GM23338 (cell line): ENCODE data around the gene TCHHL1. TPM values are rescaled to one million over a fixed set of nuclear protein-coding genes. Genes with fewer than 3 reads are reported as not detected.

Experiments used
- ATAC-seq: fragments of 200-7000 bp; cut with Tn5 transposase; 3 replicates; pipeline ENCODE4 v1.9.1; 2020
- DNase-seq: peaks from one replicate; pipeline ENCODE4 v3.0.0-alpha.2; 2015; ENCODE audit warnings: low spot score
- H2AFZ ChIP-seq: fragments of 200-600 bp; sonication (generic); 2 replicates; pipeline ENCODE4 v1.8.0; 2016; ENCODE audit warnings: antibody characterized with exemption, mild to moderate bottlenecking, moderate library complexity
- H3F3A ChIP-seq: fragments of 200-600 bp; sonication (generic); replicated peaks from 2 replicates; pipeline ENCODE4 v1.8.0; 2017; ENCODE audit warnings: antibody characterized with exemption, mixed run types, low read depth
- H3K27ac ChIP-seq: fragments of 200-600 bp; sonication (generic); 2 replicates; pipeline ENCODE4 v1.6.1; 2016; ENCODE audit warnings: low read depth
- H3K27me3 ChIP-seq: fragments of 200-600 bp; sonication (generic); 2 replicates; pipeline ENCODE4 v1.8.0; 2016; ENCODE audit warnings: mild to moderate bottlenecking, mixed run types, moderate library complexity; ENCODE audit not compliant: insufficient read depth
- H3K36me3 ChIP-seq: fragments of 200-600 bp; sonication (generic); 2 replicates; pipeline ENCODE4 v1.8.0; 2016; ENCODE audit warnings: mild to moderate bottlenecking; ENCODE audit not compliant: insufficient read depth
- H3K4me1 ChIP-seq: fragments of 200-600 bp; sonication (generic); 2 replicates; pipeline ENCODE4 v1.8.0; 2016; ENCODE audit warnings: mild to moderate bottlenecking, moderate library complexity; ENCODE audit not compliant: insufficient read depth
- H3K4me2 ChIP-seq: fragments of 200-600 bp; sonication (generic); 2 replicates; pipeline ENCODE4 v1.7.1; 2017; ENCODE audit warnings: mixed run types
- H3K4me3 ChIP-seq: fragments of 200-600 bp; sonication (generic); 2 replicates; pipeline ENCODE4 v1.6.1; 2016; ENCODE audit warnings: mixed run types
- H3K79me2 ChIP-seq: fragments of 200-600 bp; sonication (generic); replicated peaks from 2 replicates; pipeline ENCODE4 v1.8.0; 2017; ENCODE audit warnings: mild to moderate bottlenecking; ENCODE audit not compliant: insufficient read depth
- H3K9me2 ChIP-seq: fragments of 200-600 bp; sonication (generic); 2 replicates; pipeline ENCODE4 v1.8.0; 2017; ENCODE audit not compliant: insufficient read depth
- H4K20me1 ChIP-seq: fragments of 200-600 bp; sonication (generic); replicated peaks from 2 replicates; pipeline ENCODE4 v1.8.0; 2017; ENCODE audit warnings: mild to moderate bottlenecking; ENCODE audit not compliant: insufficient read depth
- H3K27ac Mint-ChIP-seq: 2 replicates; pipeline ENCODE4 v1.8.0; 2020; ENCODE audit warnings: inconsistent platforms, mild to moderate bottlenecking, moderate library complexity, mixed read lengths
- H3K27me3 Mint-ChIP-seq: 3 replicates; pipeline ENCODE4 v1.8.0; 2022; ENCODE audit warnings: low read depth, mild to moderate bottlenecking, moderate library complexity, mixed read lengths, inconsistent platforms; ENCODE audit not compliant: insufficient read depth, poor library complexity
- H3K36me3 Mint-ChIP-seq: 3 replicates; pipeline ENCODE4 v1.8.0; 2021; ENCODE audit warnings: low read depth, mild to moderate bottlenecking, inconsistent platforms, moderate library complexity, mixed read lengths
- H3K4me1 Mint-ChIP-seq: 3 replicates; pipeline ENCODE4 v1.8.0; 2020; ENCODE audit warnings: mild to moderate bottlenecking, inconsistent platforms, mixed read lengths
- H3K4me3 Mint-ChIP-seq: 3 replicates; pipeline ENCODE4 v1.8.0; 2021; ENCODE audit warnings: moderate library complexity, mild to moderate bottlenecking, inconsistent platforms, mixed read lengths
- H3K9me3 Mint-ChIP-seq: 3 replicates; pipeline ENCODE4 v1.8.0; 2020; ENCODE audit warnings: moderate library complexity, mild to moderate bottlenecking, inconsistent platforms, mixed read lengths
- CREB1 ChIP-seq: fragments of 250-450 bp; sonication (Bioruptor Pico); IDR thresholded peaks from 2 replicates; pipeline ENCODE4 v1.5.0; 2020; ENCODE audit warnings: low read depth, mild to moderate bottlenecking, moderate library complexity
- EZH2 ChIP-seq: fragments of 200-600 bp; sonication (generic); IDR thresholded peaks from one replicate; pipeline ENCODE4 v1.8.0; 2017; ENCODE audit warnings: antibody characterized with exemption, mild to moderate bottlenecking, low read depth; ENCODE audit not compliant: unreplicated experiment
- EZH2phosphoT487 ChIP-seq: fragments of 200-600 bp; sonication (generic); IDR thresholded peaks from one replicate; pipeline ENCODE4 v1.8.1; 2018; ENCODE audit warnings: antibody characterized with exemption; ENCODE audit not compliant: unreplicated experiment
- JUNB ChIP-seq: IDR thresholded peaks from one replicate; pipeline ENCODE4 v1.6.1; 2016; ENCODE audit warnings: antibody characterized with exemption; ENCODE audit not compliant: unreplicated experiment
- NANOG ChIP-seq: IDR thresholded peaks from 2 replicates; pipeline ENCODE4 v1.6.1; 2016; ENCODE audit warnings: antibody characterized with exemption, borderline replicate concordance
- REST ChIP-seq: IDR thresholded peaks from one replicate; pipeline ENCODE4 v1.6.1; 2018; ENCODE audit warnings: antibody characterized with exemption; ENCODE audit not compliant: unreplicated experiment
- STAT1 ChIP-seq: IDR thresholded peaks from one replicate; pipeline ENCODE4 v1.6.1; 2016; ENCODE audit warnings: antibody characterized with exemption; ENCODE audit not compliant: unreplicated experiment
- ZNF114 ChIP-seq: fragments of 250-450 bp; sonication (Bioruptor Pico); IDR thresholded peaks from 2 replicates; pipeline ENCODE4 v1.5.0; 2020; ENCODE audit warnings: mild to moderate bottlenecking, moderate library complexity
- polyA plus RNA-seq: library from polyadenylated mRNA; unstranded; fragments of >200 nt; fragmentation: Nextera tagmentation; extraction: Ambion mirVana; gene quantifications from 2 replicates; pipeline ENCODE4 v1.2.1, GENCODE V29; 2016
- total RNA-seq: library from RNA; depleted of rRNA; stranded (reverse); fragments of >200 nt; shearing (Covaris generic); gene quantifications from 2 replicates; pipeline ENCODE4 v1.2.3, GENCODE V29; 2014

TCHHL1 gene
- total and polyA plus RNA-seq, 2 experiments from 2014 or later, result not detected

DNA sequence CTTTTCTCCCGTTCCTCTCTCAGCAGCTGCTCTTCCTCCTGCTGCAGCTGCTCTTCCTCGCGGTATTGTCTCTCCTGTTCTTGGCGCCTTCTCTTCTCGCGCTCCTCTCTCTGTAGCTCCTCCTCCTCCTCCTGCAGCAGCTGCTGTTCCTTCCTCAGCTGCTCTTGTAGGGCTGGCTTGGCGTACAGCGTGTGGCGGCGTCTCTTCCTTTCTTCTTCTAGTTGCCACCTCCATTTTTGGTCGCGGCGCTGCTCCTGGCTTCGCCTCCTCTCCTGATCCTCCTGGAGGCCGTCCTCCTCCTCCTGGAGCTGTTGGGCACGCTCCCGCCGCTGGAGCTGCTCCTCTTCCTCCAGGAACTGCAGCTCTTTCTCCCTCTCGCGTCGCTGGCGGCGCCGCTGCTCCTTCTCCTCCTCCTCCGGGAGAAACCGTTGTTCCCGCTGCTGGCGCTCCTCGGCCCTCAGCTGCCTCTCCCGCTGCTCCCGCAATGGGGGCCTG, 21.5 kb upstream of the TCHHL1 start:
- Histone ChIP-seq H4K20me1 (no peaks in the 10 kb centered on the region), H3K4me1 (peaks cover 16% of the 10 kb centered on the region), H2AFZ (peak overlapping the region; percentile 94), H3K79me2 (no peaks in the 10 kb centered on the region), H3K27me3 (peaks cover 100% of the 10 kb centered on the region), H3K4me3 (peak overlapping the region; percentile 59), H3F3A (peaks cover 51% of the 10 kb centered on the region), H3K4me2 (peak overlapping the region; percentile 88), H3K36me3 (no peaks in the 10 kb centered on the region), H3K27ac (no peak overlapping the region), H3K9me2 (no peaks in the 10 kb centered on the region)
- Mint-ChIP-seq H3K4me1 (peaks cover 6% of the 10 kb centered on the region; the same call in 2 of the 3 replicates), H3K36me3 (peaks cover 4% of the 10 kb centered on the region; the same call in 1 of the 3 replicates), H3K9me3 (no peaks in the 10 kb centered on the region; the same call in 2 of the 3 replicates), H3K27ac (no peak overlapping the region), H3K27me3 (no peaks in the 10 kb centered on the region), H3K4me3 (no peak overlapping the region)
- peak; percentile 64 for DNase-seq
- peak; percentile 14 for ATAC-seq
- no peak for TF ChIP-seq STAT1
- TF ChIP-seq NANOG, result no peak
- no peak for TF ChIP-seq CREB1
- TF ChIP-seq EZH2, result peak; percentile 71
- no peak for TF ChIP-seq ZNF114 (CRISPR knock-in tag)
- TF ChIP-seq REST, result no peak

DNA sequence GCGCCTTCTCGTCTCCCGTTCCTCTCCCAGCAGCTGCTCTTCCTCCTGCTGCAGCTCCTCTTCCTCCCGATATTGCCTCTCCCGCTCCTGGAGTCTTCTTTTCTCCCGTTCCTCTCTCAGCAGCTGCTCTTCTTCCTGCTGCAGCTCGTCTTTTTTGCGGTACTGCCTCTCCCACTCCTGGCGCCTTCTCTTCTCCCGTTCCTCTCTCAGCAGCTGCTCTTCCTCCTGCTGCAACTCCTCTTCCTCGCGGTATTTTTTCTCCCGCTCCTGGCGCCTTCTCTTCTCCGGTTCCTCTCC, 21.1 kb upstream of the TCHHL1 start:
- H3K27me3 ChIP-seq, result peaks cover 100% of the 10 kb centered on the region
- no peak for TF ChIP-seq JUNB
- TF ChIP-seq EZH2phosphoT487, result peak; percentile 50
- peaks cover 51% of the 10 kb centered on the region for H3F3A ChIP-seq
- H3K4me2 ChIP-seq, result peak overlapping the region; percentile 88
- no peaks in the 10 kb centered on the region for H3K79me2 ChIP-seq
- H3K36me3 Mint-ChIP-seq, result peaks cover 4% of the 10 kb centered on the region; the same call in 1 of the 3 replicates
- no peaks in the 10 kb centered on the region for H3K36me3 ChIP-seq
- H3K27ac Mint-ChIP-seq, result no peak overlapping the region
- H3K4me3 ChIP-seq, result peak overlapping the region; percentile 59
- no peaks in the 10 kb centered on the region for H4K20me1 ChIP-seq
- DNase-seq (peak; percentile 17), ATAC-seq (no peak)
- no peaks in the 10 kb centered on the region for H3K27me3 Mint-ChIP-seq
- peak overlapping the region; percentile 94 for H2AFZ ChIP-seq
- no peaks in the 10 kb centered on the region for H3K9me2 ChIP-seq
- H3K4me3 Mint-ChIP-seq, result no peak overlapping the region
- H3K4me1 Mint-ChIP-seq, result peaks cover 6% of the 10 kb centered on the region; the same call in 2 of the 3 replicates
- H3K27ac ChIP-seq, result no peak overlapping the region
- H3K9me3 Mint-ChIP-seq, result no peaks in the 10 kb centered on the region; the same call in 2 of the 3 replicates
- H3K4me1 ChIP-seq, result peaks cover 16% of the 10 kb centered on the region
